Frontal cortex (tissue), 4 donors: ENCODE data around the gene ETV6. TPM values are rescaled to one million over a fixed set of nuclear protein-coding genes. Genes with fewer than 3 reads are reported as not detected.

Experiments
- DNase-seq, 2 donors: peaks; one replicate each; pipeline ENCODE4 v3.0.0; 2012; ENCODE audit warnings: low spot score in 2 of 2
- FAIRE-seq: peaks from 2 replicates; lab custom pipeline; 2012; peaks lifted over from hg19 to GRCh38; lab: Jason Lieb, UNC
- total RNA-seq: library from RNA; depleted of rRNA; stranded (reverse); fragments of >200 nt; gene quantifications from one replicate; pipeline ENCODE4 v1.2.3, GENCODE V29; 2014
- donor health status: control.
- donor health status: control.
- donor health status: control.

ETV6 gene
- total RNA-seq, 1 donor from 2014 or later: 2.9 TPM

GRCh38 chr12:11861864-11862600 lies 212.6 kb downstream of the ETV6 start:
- FAIRE-seq: no peak
- no peak for DNase-seq

DNA sequence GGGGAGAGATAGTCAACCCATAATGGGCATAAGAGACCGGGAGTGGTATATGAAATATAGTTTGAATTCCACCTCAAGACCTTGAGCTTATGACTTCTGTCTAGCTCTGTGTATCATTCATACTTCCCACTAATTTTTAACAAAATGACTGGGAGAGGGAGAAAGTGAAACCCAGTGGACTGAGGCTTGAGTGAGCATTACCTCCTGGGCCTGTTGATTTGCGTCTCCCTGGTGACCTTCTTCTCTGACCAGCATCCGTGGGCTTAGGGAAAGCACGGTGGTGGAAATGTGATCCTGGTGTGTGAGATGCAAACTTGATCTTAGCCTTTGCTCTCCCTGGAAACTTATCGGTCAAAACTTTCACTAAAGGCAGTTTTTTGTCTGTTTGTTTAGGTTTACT lies 213.3 kb downstream of the ETV6 start:
- no peak for FAIRE-seq
- no peak for DNase-seq

DNA sequence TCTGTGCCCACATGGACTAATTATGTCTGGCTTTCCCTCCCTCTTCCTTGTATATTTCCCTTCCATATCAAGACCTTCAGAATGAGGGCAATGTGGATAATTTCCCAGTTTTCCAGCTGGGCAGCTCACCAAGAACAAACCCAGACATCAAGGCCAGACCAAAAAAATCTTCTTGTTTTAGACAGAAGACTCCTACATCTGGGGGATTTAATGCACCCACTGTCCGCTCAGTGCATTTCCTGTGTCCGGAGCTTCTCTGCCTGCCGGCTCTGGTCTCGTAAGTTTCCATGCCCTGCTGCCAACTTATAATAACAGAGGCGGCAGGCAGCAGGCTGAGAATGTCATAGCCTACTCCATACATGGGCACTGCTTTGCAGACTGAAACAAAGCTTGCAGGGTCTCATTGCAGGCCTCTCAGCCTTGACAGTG lies 214.0 kb downstream of the ETV6 start:
- DNase-seq (no peak), FAIRE-seq (no peak)

DNA sequence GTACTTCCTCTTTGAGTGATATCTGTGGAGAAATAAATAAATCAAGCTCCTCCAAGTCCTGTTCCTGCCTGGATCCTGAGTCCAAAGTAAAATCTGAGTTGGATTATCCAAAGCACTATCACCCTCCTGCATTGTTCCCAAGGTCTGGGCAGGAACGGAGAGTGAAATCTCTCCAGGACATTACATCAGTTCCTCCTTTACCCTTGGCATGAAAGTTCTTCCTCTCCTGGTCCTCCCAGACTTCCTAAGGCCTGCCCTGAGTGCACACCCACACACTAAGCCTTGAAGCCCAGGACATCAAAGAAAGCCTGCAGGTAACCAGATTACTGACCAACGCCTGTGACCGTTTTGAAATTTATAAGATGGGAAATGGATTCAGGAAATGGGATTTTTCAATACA lies 214.5 kb downstream of the ETV6 start:
- no peak for DNase-seq
- FAIRE-seq: no peak

GRCh38 chr12:11865824-11866223 lies 216.3 kb downstream of the ETV6 start:
- FAIRE-seq: no peak
- DNase-seq: no peak

- FAIRE-seq: no peak
- DNase-seq: no peak
Observed at GRCh38 chr12:11868027-11868426, 218.6 kb downstream of the ETV6 start.

- FAIRE-seq (no peak), DNase-seq (no peak)
Observed at GRCh38 chr12:11869406-11869805, 219.9 kb downstream of the ETV6 start.

GRCh38 chr12:11870041-11870451 lies 220.6 kb downstream of the ETV6 start:
- FAIRE-seq (no peak), DNase-seq (no peak)

GRCh38 chr12:11872055-11872454 lies 222.6 kb downstream of the ETV6 start:
- DNase-seq (no peak), FAIRE-seq (no peak)

DNA sequence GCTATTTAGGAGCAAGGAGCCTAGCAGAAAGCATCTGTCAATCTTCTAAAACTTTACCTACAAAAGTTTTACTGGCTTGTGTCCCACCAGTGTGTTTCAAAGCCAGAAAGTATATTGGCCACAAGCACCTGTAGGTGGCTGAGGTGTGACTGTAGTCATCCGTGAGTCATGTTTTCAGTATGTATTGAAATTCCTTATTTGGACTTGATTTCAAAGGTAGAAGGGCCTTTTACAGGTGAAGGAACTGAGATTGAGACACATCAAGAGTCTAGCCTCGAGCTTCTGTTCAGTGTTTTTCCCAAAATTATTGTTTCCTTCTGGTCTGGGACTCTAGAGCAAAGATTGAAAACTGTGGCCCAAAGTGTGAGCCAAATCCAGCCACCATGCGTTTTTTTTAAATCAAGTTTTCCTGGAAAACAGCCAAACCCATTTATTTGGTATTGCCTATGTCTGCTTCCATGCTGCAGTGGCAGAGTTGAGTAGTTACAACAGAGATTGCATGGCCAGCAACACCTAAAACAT lies 226.0 kb downstream of the ETV6 start:
- FAIRE-seq (no peak), DNase-seq (no peak)

DNA sequence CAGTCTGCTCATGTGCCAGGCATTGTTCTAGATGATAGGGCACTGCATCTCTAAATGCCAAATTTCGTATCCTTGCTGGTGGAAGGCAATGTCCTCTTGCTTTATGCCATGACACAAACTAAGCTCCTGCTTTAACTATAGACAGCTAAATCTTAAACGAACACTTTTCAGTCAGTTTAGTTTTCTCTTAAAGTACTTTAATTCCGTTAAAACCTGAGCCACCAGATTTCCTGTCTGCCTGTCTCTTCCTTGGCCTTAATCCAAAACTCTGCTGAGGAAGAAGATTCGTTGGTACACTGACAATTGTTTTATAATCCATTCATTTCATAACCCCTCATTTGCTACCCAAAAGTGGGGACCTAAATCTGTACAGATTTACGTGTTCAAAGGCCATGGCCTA lies 226.8 kb downstream of the ETV6 start:
- FAIRE-seq (no peak), DNase-seq (no peak)

GRCh38 chr12:11877102-11877826 lies 227.8 kb downstream of the ETV6 start:
- DNase-seq: no peak
- FAIRE-seq: no peak

- peak in 1 of 2 donors; percentile 64 for DNase-seq
- FAIRE-seq: no peak
Observed at GRCh38 chr12:11877869-11878780, 228.7 kb downstream of the ETV6 start.

- FAIRE-seq: no peak
- no peak for DNase-seq
Observed at GRCh38 chr12:11879306-11879705, 229.8 kb downstream of the ETV6 start.

DNA sequence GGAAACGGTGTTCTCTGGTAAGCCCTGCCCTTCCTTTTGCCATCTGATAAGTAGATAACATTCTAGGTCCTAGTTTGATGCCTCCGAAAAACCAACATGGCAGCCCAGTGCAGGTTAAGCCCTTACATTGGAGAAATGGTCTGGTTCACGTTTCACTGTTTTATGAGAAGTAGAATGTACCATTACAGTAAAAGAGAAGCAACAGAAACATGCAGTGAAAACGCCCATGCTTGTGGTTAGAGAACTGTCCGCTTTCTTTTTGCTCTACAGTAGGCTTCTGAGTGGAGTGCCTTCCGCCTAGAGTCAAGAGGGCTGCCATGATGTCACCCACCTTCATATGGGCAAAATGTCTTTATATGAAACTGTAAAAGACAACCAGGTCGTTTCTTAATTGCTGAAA lies 230.9 kb downstream of the ETV6 start:
- DNase-seq: no peak
- no peak for FAIRE-seq

GRCh38 chr12:11881835-11882234 lies 232.4 kb downstream of the ETV6 start:
- FAIRE-seq: no peak

DNA sequence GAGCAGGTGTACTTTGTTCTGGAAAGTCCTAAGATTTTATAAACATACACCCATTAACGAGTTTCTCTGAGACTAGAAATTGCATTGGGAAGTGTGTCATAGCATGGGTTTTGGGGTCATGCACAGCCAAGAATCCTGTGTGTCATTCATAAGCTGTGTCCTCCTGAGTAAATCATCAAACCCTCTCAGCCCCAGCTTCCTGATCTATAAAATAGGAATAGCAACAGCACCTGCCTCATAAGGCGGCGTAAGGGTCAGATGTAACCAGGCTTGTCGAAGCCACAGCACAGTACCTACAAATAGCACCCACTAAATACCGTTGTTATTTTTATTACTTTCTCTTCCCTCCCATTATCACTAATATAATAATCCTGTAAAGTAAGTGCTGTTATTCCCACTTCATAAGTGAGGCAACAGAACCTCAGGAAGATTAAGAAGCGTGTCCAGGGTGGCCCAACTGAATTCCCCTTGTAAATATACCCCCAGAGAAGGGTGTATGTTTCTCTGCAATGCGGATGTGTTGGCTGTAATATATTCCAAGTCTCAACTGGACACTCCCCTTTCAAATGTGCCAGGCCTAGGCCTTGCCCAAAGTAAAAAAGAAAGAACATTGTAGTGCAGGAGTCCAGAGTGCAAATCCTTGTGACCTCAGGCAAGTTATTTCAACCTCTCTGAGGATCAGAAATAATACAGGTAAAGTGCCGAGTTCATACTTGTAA lies 233.0 kb downstream of the ETV6 start:
- DNase-seq (no peak), FAIRE-seq (no peak)

More at GRCh38 chr12:11881835-11882234, 232.4 kb downstream of the ETV6 start:
- DNase-seq: no peak

- FAIRE-seq (no peak), DNase-seq (no peak)
Observed at GRCh38 chr12:11884116-11884515, 234.6 kb downstream of the ETV6 start.

GRCh38 chr12:11884706-11885105 lies 235.2 kb downstream of the ETV6 start:
- FAIRE-seq (no peak), DNase-seq (no peak)
